Measurements from ENCODE around the gene GRIK2.

GRIK2 gene

GRCh38 chr6:101434601-101435000 is 41.1 kb downstream of the GRIK2 start:
- H3K4me3 ChIP-seq (ENCODE audit: low read depth, low read length) = no peak overlapping the region
- DNase-seq (ENCODE audit: low read depth) = no peak
- TF ChIP-seq CTCF (IDR thresholded peaks at IDR 0.05; ENCODE audit: low read depth, low read length, missing control alignments) = no peak

- no peak for TF ChIP-seq CTCF (IDR thresholded peaks at IDR 0.05; ENCODE audit: low read depth, low read length, missing control alignments)
- DNase-seq (ENCODE audit: low read depth) = no peak
- H3K4me3 ChIP-seq (ENCODE audit: low read depth, low read length) = no peak overlapping the region
Observed at GRCh38 chr6:101435038-101435437, 41.5 kb downstream of the GRIK2 start.

- DNase-seq (ENCODE audit: low read depth) = no peak
- H3K4me3 ChIP-seq (ENCODE audit: low read depth, low read length) = no peak overlapping the region
- no peak for TF ChIP-seq CTCF (IDR thresholded peaks at IDR 0.05; ENCODE audit: low read depth, low read length, missing control alignments)
Observed at GRCh38 chr6:101439790-101440189, 46.3 kb downstream of the GRIK2 start.

- TF ChIP-seq CTCF (IDR thresholded peaks at IDR 0.05; ENCODE audit: low read depth, low read length, missing control alignments) = no peak
- DNase-seq (ENCODE audit: low read depth) = no peak
- no peak overlapping the region for H3K4me3 ChIP-seq (ENCODE audit: low read depth, low read length)
Observed at GRCh38 chr6:101443315-101443714, 49.8 kb downstream of the GRIK2 start.

GRCh38 chr6:101444717-101445116 is 51.2 kb downstream of the GRIK2 start:
- H3K4me3 ChIP-seq (ENCODE audit: low read depth, low read length) = no peak overlapping the region
- no peak for TF ChIP-seq CTCF (IDR thresholded peaks at IDR 0.05; ENCODE audit: low read depth, low read length, missing control alignments)
- DNase-seq (ENCODE audit: low read depth) = no peak

- TF ChIP-seq CTCF (IDR thresholded peaks at IDR 0.05; ENCODE audit: low read depth, low read length, missing control alignments) = no peak
- no peak for DNase-seq (ENCODE audit: low read depth)
Observed at GRCh38 chr6:101445527-101445926, 52.0 kb downstream of the GRIK2 start.

GRCh38 chr6:101450901-101451300 is 57.4 kb downstream of the GRIK2 start:
- H3K4me3 ChIP-seq (ENCODE audit: low read depth, low read length) = no peak overlapping the region
- no peak for DNase-seq (ENCODE audit: low read depth)
- no peak for TF ChIP-seq CTCF (IDR thresholded peaks at IDR 0.05; ENCODE audit: low read depth, low read length, missing control alignments)

More at GRCh38 chr6:101445527-101445926, 52.0 kb downstream of the GRIK2 start:
- no peak overlapping the region for H3K4me3 ChIP-seq (ENCODE audit: low read depth, low read length)

Data from GM12864 (cell line).